SU-DHL-6 (cell line): ENCODE measurements around the gene GNAQ.

Experiments
- CTCF ChIP-seq: fragments of 200-600 bp; sonication (generic); IDR thresholded peaks from one replicate; pipeline ENCODE4 v1.5.1; 2017; ENCODE audit warnings: antibody characterized with exemption, mild to moderate bottlenecking, low read length, moderate library complexity; ENCODE audit not compliant: insufficient read depth, poor library complexity, severe bottlenecking
- EZH2phosphoT487 ChIP-seq: fragments of 200-600 bp; sonication (generic), shearing (Covaris generic); conservative IDR thresholded peaks from 2 replicates; pipeline ENCODE4 v1.6.1; 2018; ENCODE audit warnings: mild to moderate bottlenecking, antibody characterized with exemption, low read length, moderate library complexity, mixed read lengths

GRCh38 chr9:77883133-77883532 is 148.5 kb downstream of the GNAQ start:
- no peak for TF ChIP-seq CTCF
- TF ChIP-seq EZH2phosphoT487: no peak
